Measurements from ENCODE around the gene ENO4. TPM values are rescaled to one million over a fixed set of nuclear protein-coding genes. Genes with fewer than 3 reads are reported as not detected.

ENO4 gene
- polyA plus RNA-seq, 1 of the 3 experiments (the other 2 are of a cell fraction): 0.36 TPM

DNA sequence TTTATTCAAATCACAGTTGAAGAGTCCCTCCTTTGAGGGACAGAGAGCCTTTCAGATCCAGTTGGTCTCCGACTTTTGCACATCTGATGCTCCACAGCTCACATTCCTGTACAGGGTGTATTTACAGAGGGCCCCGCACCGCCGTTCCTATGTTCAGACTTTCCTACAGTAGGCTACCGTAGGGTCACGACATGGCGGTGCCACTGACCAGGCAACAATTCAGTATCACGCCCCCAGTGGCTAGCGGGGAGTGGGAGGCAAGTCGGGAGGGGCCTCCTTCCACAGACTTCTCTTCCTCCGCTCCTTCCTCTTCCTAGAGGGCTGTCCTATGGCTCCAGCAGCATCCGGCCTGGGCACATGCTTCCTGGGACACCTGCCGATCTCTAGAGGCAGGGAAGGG is 40.6 kb upstream of the ENO4 start:
- Histone ChIP-seq H3K9me2 (no peaks in the 10 kb centered on the region), H3K9me3 (no peaks in the 10 kb centered on the region), H3K9ac (no peak overlapping the region), H3K4me1 (ENCODE audit: control insufficient read depth in 1 of 2, insufficient read depth in 2 of 2, low read depth in 1 of 2, low read length in 1 of 2) (no peaks in the 10 kb centered on the region; a peak in 1 of 4 replicates), H3K27ac (ENCODE audit: low read depth in 2 of 2, low read length in 1 of 2) (no peak overlapping the region), H4K20me1 (ENCODE audit: insufficient read depth) (no peaks in the 10 kb centered on the region), H3F3A (replicated peaks; ENCODE audit: insufficient read depth) (no peaks in the 10 kb centered on the region), H2AFZ (ENCODE audit: low read depth) (no peak overlapping the region), H3K36me3 (replicated peaks in 1 of 2; ENCODE audit: control insufficient read depth in 1 of 2, insufficient read depth in 2 of 2, low read length in 1 of 2) (no peaks in the 10 kb centered on the region), H3K4me2 (no peak overlapping the region), H3K27me3 (ENCODE audit: insufficient read depth) (peaks cover 7% of the 10 kb centered on the region; the same call in 1 of the 2 replicates), H3K4me3 (ENCODE audit: low read depth in 2 of 2, low read length in 1 of 2) (no peak overlapping the region), H3K79me2 (ENCODE audit: insufficient read depth) (no peaks in the 10 kb centered on the region)
- ChIA-PET POLR2A (no interaction called here), CTCF (interaction anchor here (0.8 to 6.7 kb wide), 13 partner anchors 12 to 408 kb away, joined by 3 to 56 read pairs (median 6); no protein-coding TSS in a partner anchor)
- WGBS (ENCODE audit: low lambda C conversion rate): 87% methylated on average over 13 of the region's 13 CpGs
- no peak for TF ChIP-seq GABPA (IDR thresholded peaks at IDR 0.05; ENCODE audit: low read depth)
- TF ChIP-seq, protein P1, sequence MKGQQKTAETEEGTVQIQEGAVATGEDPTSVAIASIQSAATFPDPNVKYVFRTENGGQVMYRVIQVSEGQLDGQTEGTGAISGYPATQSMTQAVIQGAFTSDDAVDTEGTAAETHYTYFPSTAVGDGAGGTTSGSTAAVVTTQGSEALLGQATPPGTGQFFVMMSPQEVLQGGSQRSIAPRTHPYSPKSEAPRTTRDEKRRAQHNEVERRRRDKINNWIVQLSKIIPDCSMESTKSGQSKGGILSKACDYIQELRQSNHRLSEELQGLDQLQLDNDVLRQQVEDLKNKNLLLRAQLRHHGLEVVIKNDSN (IDR thresholded peaks at IDR 0.05; ENCODE audit: borderline replicate concordance, low read depth): no peak
- no peak for TF ChIP-seq RAD21 (IDR thresholded peaks at IDR 0.05; ENCODE audit: low read length)
- TF ChIP-seq RFX5 (IDR thresholded peaks at IDR 0.05; ENCODE audit: low read length): no peak
- no peak for TF ChIP-seq REST (IDR thresholded peaks at IDR 0.05; ENCODE audit: low read depth, low read length)
- TF ChIP-seq ZBTB33 (IDR thresholded peaks at IDR 0.05; ENCODE audit: borderline replicate concordance, low read depth): no peak
- TF ChIP-seq MXI1 (IDR thresholded peaks at IDR 0.05; ENCODE audit: low read depth, low read length): no peak
- TF ChIP-seq NFIC (IDR thresholded peaks at IDR 0.05; ENCODE audit: borderline replicate concordance): no peak
- no peak for TF ChIP-seq TEAD4 (IDR thresholded peaks at IDR 0.05; ENCODE audit: borderline replicate concordance, insufficient read depth)
- TF ChIP-seq, protein P2, sequence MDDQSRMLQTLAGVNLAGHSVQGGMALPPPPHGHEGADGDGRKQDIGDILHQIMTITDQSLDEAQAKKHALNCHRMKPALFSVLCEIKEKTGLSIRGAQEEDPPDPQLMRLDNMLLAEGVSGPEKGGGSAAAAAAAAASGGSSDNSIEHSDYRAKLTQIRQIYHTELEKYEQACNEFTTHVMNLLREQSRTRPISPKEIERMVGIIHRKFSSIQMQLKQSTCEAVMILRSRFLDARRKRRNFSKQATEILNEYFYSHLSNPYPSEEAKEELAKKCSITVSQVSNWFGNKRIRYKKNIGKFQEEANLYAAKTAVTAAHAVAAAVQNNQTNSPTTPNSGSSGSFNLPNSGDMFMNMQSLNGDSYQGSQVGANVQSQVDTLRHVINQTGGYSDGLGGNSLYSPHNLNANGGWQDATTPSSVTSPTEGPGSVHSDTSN (IDR thresholded peaks at IDR 0.05): no peak
- TF ChIP-seq USF2 (IDR thresholded peaks at IDR 0.05; ENCODE audit: borderline replicate concordance, low read depth, low read length): no peak
- no peak for TF ChIP-seq TAF1 (IDR thresholded peaks at IDR 0.05; ENCODE audit: borderline replicate concordance, low read depth, low read length)
- TF ChIP-seq TCF12 (IDR thresholded peaks at IDR 0.05): no peak
- no peak for TF ChIP-seq NRF1 (IDR thresholded peaks at IDR 0.05; ENCODE audit: low read depth, low read length)
- no peak for TF ChIP-seq ELF1 (IDR thresholded peaks at IDR 0.05)
- TF ChIP-seq RXRA (IDR thresholded peaks at IDR 0.05; ENCODE audit: borderline replicate concordance, low read depth): no peak
- no peak for TF ChIP-seq FOXM1 (IDR thresholded peaks at IDR 0.05; ENCODE audit: low read depth)
- TF ChIP-seq CHD2 (IDR thresholded peaks at IDR 0.05; ENCODE audit: low read length, partially characterized antibody): no peak
- TF ChIP-seq GATA2 (CRISPR knock-in tag; IDR thresholded peaks at IDR 0.05): no peak
- no peak for TF ChIP-seq YY1 (IDR thresholded peaks at IDR 0.05; ENCODE audit: low read depth)
- no peak for DNase-seq
